NCI-H2081 treated with DMSO at 0.1 percent for 48 hours (cell line): ENCODE data around the gene DUS3L.
"Not testable (repeated sequence)": the region's sequence is repeated elsewhere in the genome, so short reads cannot be mapped to it uniquely, and the experiment has no call there.

Experiments
- DNase-seq: peaks from one replicate; lab custom pipeline; 2025; lab: John Stamatoyannopoulos, UW

DUS3L gene

DNA sequence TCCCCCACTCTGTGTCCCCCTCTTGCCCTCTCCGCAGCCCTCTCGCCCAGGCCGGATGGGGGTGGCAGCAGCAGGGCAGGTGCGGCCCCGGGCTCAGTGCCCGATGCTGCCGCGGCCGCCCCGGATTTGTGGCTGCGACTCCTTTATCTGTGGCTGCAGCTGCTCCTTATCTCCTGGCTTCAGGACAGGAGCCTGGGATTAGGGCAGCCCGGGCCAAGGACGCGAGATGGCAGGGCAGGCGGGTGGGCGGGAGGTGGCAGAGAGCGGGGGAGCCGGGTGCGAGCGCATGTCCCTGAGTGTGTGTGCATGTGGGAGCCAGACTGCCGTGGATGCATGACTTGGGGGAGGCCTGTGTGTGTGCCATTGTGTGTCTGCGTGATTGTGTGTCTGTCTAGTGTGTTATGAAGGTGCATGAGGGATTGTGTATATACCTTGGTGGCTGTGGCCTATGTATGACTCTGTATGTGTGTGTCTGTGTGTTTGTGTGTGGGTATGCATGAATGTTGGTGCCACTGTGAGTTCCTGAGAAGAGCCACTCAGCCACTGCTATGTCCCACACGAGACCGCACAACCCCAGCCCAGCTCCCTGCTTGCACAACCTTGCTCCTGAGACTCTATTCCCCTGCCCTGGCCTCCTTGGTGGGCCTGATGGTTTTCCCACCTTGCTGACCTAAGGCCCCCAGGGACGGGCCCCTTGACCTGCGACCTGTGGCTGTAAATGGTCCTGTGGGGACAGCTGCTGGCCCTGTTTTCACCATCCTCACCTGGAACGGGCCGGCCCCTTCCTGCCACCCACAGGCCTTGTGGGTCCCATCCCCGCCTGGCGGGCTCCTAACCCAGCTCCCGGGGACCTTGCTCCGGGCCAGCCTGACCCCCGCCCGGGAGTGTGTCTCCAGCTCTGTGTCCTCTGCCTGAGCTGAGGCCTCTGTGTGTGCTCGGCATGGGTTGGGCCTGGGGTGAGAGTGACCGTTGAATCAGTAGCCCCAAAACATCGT is 8.6 kb upstream of the DUS3L start:
- DNase-seq, result no peak

DNA sequence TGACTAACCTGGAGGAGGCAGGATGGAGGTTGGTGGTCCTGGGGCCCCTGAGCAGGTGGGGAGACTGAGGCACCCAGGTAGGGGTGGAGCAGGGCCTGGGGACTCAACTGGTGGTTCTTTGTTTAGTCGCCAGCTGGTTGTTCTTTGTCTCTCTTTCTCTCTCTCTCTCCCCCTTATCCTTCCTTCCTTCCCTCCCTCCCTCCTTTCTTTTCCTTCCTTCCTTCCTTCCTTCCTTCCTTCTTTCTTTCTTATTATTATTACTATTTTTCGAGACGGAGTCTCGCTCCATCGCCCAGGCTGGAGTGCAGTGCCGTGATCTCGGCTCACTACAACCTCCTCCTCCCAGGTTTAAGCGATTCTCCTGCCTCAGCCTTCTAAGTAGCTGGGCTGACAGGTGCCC is 7.3 kb upstream of the DUS3L start:
- DNase-seq, result no peak

DNA sequence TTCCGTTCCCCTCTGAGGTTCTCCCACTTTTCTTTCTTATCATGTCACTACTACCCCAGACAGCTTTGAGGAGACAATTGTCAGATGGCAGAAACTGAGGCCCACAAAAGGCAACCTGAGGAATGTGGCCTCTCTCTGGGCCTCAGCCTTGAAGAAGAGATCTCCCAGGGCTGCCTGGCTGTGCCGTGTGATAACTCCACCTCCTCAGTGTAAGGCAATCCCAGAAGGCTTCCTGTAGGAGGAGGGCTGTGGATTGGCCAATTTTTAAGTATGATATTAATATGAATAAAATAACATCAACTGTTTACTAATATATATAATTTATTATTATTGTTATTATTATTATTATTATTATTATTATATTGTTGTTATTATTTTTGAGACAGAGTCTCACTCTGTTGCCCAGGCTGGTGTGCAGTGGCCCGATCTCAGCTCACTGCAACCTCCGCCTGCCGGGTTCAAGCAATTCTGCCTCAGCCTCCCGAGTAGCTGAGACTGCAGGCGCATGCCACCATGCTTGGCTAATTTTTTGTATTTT is 4.5 kb upstream of the DUS3L start:
- no peak for DNase-seq

DNA sequence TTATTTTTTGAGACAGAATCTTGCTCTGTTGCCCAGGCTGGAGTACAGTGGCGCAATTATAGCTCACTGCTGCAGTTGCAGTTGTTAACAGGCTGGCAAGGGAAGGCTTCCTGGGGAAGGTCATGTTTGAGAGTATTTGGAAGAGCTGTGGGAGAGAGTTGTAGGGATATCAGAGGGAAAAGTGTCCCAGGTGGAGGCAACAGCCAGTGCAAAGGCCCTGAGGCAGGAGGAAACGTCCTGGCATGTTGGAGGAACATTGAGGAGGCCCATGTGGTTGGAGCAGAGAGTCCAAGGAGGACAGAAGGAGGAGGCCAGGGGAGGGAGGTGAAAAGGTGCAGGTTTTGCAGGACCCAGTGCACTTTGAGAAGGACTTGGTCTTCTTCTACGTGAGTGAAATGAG is 2.2 kb upstream of the DUS3L start:
- no peak for DNase-seq

DNA sequence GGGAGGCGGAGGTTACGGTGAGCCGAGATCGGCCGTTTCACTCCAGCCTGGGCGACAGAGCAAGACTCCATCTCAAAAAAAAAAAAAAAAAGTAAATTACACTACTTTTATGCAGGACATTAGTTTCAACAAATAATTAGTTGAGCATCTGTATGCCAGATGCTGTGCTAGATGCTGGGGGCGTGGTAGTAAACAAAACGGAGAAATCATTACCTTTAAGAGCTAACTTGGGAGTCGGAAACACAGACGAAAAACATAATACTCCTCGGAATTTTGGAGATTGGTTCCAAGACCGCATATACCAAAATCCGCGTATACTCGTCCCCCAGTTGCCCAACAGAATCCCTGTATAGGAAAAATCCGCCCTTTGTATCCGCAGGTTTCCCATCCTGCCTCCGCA is 1.3 kb upstream of the DUS3L start:
- DNase-seq, result no peak

DNA sequence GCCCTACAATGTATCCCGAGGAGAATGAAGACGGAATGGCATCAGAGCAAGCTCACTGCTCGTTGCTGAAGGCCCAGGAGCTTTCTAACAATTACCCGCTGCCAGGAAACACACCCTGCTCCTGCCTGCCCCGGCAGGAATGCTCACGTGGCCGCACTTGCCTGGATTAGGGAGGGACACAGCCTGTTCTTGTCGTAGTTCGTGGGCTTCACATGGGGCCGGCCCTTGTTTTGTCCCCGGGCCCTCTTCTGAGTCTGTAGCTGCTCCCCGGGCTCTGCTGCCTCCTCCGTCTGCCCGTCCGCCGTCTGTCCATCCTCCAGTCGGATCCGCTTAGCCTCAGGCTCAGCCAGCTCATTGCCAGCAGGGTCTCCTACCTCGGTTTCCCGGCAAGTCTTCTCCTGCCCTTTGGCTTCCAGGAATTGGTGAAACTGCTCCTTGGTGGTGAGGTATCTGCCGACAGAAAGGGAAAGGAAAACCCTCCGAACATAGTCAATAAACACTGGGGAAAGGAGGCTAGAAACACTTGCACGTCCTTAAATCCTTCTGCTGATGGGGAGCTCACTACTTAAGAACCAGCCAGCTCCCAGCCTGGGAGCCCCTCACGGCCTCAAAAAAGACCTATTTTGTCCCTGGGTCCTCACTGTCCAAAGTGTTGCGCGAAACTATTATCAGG is 941 bp downstream of the DUS3L start:
- no peak for DNase-seq

DNA sequence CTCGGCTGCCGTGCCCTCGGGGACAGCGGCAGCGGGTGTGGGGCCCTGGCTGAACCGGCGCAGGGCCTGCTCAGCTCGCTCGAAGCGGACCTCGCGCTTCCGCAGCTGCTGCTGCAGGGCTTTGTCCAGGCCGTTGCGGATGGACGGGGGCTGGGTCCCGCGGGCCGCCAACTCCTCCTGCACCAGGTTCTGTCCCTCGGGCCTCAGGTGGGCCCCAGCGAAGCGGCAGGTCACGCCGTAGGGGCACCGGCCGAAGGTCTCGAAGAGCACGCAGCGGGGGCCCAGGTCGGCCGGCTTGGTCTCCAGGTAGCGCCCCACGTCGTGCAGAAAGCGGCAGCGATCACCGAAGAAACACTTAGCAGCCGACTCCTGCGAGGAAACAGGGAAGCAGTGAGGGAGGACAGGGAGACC is 1.6 kb downstream of the DUS3L start:
- DNase-seq, result no peak

DNA sequence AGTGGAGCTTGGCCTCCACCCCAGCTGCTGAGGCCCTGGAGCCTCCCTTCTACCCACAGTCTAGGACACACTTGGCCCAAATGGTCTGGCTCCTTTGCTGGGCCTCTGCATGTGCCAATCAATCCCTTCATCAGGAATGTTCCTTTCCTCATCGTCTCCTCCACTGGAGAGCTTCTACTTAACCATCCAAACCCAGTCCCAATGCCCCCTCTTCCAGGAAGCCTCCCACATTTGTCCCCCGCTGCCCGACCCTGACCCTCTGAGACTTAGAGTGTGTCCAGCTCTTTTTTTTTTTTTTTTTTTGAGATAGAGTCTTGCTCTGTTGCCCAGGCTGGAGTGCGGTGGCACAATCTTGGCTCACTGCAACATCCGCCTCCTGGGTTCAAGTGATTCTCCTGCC is 2.5 kb downstream of the DUS3L start:
- DNase-seq, result no peak

DNA sequence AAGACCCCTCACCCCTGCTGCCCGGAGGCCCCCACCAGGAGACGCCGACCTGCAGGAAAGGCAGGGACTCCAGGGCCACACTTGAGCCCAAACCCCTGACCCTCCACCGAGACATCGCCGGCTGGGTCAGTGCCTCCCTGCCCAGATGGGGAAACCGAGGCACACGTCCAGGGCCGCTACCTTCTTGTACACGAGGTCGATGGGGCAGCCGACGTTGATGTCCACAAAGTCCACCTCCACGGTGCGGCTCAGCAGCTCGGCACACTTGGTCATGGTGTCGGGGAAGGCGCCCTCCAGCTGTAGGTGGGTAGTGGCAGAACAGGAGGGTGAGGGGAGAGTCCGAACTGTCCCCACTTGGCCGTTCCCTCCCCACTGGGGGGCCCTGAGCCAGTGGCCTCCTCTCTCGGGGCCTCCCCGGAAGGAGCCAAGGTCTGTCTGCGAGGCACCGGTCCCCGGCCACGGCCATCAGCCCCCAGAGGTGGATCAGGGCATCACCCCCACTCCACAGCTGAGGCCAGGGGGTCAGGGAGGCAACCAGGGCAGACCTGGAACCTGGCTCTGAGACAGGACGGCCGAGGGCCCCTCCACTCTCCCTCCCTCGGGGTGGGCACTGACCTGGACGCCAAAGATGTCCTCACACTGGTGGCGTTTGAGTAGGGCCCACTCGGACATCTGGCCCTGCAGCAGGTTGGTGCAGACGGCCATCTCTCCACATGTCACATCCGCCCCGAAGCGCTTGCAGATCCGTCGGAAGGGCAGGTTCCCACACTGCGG is 3.4 kb downstream of the DUS3L start:
- DNase-seq, result no peak

DNA sequence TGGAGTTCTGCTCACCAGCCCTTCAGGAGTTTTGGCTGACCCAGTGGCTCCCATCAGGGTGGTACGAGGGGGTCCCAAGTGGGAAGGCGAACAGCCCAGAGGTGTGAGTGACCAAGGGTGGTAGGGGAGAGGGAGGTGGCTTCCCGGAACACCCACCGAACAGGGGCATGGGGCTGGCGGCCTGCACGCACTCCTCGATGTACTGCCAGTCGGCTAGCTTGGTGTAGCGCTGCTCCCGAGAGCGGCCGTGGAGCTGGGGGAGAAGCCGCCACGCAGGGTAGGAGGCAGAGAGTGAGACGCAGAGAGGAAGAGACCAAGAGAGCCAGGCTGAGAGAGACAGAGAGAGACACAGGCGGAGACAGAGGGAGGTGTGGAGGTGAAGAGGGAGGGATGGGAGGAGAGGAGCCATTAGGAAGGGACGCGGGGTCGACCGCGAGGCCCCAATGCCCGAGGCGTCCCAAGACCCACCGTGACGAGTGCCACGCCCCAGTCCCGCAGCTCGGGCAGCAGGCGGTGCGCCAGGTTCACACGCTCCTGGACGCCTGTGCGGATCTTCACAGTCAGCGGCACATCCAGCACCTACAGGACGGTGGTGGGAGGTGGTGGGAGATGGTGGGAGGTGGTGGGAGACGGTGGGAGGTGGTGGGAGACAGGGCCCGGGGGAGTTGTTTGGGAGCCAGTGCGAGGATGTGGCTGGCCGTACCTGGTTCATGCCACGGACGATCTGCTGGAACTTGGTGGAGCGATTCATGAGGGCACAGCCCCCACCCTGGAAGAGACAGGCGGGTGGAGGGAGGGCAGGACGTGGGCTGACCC is 4.2 kb downstream of the DUS3L start:
- DNase-seq, result no peak

DNA sequence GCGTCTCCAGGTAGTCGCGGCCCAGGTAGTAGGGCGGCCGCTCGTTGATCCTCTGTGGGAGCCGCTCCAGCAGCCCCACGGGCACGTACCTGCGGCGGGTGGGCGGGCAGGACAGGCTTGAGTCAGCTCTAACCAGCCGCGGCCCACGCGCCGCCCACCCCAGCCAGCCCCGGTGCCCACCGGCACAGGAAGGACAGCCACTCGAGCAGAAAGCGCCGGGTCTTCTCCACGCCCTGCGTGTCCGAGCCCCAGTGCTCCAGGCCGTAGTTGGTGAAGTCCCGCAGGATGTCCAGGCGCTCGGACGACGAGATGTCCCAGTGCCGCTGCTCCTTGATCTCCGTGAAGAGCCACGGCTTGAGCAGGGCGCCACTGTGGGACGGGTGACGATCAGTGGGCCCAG is 5.5 kb downstream of the DUS3L start:
- DNase-seq, result no peak

DNA sequence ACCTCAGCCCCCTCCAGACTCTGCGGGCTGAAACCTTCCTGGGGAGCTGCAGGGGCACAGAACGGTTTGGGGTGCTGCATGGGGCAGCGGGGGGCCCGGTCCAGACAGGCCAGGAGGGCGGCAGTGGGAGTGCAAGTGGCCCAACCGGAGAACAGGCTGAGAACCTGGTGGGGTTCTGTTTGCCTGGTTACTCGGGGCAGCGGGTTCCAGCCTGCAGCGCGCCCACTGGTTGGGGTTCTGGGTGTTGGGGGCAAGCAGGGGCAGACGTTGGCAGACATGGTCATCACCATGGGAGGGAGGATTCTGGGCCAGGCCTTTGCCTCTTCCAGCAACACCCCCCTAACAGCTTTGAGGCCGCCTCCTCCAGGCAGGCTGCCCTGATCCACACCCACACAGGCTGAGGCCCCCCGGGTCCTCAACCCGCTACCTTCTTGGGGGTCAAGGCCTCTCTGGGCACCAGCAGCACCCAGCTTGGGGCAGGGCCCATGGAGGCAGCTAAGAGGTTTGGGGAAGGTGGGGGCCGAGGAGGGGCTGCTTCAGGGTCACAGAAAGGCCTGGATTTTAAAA is 6.3 kb downstream of the DUS3L start, which contains the start of gene PRR22:
Gene PRR22, minus strand, starts transcription at position 166 of the 567 bp plus-strand sequence. Its CDS starts 86 bp downstream, at position 80.
- no peak for DNase-seq

DNA sequence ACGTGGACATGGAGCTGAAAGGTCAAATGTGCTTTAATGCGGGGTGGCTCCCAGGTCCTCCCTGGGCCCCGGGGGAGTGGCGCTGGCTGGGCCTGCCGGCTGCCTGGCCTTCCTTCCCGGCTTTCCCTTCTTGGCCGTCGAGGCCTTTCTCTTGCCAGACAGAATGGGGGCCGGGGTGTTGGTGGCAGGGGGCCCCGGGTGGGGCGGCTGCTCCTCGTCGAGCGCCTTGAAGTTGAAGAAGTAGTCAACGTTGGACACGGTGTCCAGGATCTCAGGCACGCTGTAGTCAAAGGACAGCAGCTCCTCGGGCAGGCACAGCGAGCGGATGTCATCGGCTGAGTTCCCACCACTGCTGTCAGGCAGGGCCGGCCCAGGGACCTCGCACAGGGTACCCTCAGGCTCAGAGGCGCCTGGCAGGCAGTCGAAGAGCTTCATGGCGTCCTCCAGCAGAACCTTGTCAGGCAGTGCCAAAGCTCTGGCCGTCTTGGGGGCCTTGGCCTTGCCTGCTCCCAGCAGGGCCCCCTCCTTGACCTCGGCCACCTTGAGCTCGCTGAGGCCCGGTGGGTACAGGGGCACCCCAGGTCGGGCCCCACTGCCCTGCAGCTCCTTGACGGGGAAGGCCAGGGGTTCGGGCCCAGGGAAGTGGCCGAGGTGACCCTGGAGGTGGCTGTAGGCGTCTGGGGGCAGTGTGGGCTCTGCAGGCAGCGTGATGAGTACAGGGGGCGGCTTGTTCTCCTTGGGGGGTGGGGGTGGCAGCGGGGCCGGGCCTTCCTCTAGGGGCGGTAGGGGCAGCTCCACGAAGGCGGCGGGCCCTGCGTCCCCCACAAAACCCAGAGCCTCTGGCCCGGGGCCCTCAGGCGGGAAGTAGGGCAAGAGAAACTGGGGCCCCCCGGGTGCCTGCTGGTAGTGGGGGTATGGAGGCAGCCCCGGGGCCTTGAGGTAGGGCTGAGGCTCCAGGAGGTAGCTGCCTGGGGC is 7.7 kb downstream of the DUS3L start:
- no peak for DNase-seq

DNA sequence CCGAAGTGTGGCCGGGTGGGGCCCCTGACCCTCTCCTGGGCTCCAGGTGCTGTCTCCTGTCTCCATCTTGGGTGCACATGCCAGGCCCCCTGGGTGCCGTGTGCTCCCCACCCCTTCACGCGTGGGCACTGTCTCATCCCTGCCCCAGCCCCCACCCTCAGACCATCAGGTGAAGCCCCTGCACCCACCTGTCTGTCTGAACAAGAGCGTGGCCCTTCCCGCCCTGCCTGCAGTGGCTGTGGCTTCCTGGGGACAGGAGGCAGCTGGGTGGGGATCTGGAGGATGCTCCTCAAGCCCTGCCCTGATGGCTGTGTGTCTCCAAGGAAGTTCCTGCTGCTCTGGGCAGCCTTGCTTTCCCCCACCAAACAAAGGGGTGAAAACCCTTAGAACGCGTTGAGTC is 8.6 kb downstream of the DUS3L start:
- no peak for DNase-seq

DNA sequence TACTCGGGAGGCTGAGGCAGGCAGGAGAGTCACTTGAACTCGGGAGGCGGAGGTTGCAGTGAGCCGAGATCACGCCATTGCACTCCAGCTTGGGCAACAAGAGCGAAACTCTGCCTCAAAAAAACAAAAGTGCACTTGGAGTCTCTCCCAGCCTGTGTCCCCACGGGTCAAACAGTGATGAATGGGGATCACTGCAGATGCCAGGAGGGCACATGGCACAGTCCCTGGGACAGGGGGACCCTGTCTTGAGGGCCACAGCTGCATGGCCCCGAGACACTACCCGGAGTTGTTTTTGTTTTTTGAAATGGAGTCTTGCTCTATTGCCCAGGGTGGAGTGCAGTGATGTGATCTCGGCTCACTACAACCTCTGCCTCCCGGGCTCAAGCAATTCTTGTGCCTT is 10.0 kb downstream of the DUS3L start:
- not testable (repeated sequence) for DNase-seq

DNA sequence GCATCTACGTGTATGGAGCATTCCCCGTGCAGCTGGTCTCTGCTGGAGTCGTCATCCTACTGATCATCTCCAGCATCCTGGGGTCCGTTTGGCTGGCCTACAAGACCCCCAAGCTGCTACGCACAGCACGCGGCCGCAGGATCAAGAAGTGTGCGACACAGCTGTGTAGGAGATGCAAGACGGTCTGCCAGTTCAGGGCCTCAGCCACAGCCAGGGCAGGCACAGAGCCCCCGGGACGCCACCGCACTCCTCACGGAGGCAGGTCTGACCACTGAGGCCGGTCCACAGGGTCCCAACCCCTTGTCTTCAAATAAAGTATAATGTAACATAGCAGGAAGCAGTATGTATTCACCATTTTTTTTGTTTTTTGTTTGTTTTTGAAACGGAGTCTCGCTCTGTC is 12.6 kb downstream of the DUS3L start:
- DNase-seq, result no peak

DNA sequence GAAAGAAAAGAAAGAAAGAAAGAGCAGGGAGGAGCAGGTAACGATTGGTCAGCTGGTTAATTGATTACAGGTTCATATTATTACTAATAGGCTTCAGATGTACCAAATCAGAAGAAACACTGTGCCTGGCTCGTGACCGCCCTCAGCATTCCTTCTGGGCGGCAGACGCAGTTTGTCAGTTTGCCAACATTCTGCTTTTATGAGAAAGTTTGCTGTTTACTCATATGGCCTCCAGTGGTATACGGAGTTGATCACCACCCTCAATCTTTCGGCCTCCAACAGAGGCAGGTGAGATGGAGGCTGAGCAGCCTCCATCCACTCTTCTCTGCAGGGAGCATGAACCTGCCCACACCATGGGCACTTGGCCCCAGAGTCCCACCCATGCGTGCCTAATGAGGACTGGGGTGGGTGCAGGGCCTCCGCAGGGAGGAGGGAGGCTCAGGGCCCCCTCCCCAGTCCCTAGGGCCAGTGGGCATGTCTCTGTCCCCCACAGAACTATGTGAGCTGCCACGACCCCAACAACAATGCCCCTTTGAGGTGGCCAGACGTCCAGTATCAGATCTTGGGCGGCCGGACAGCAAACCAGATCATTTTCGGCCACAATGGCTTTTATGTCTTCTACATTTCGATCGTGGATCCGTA is 15.2 kb downstream of the DUS3L start:
- no peak for DNase-seq

DNA sequence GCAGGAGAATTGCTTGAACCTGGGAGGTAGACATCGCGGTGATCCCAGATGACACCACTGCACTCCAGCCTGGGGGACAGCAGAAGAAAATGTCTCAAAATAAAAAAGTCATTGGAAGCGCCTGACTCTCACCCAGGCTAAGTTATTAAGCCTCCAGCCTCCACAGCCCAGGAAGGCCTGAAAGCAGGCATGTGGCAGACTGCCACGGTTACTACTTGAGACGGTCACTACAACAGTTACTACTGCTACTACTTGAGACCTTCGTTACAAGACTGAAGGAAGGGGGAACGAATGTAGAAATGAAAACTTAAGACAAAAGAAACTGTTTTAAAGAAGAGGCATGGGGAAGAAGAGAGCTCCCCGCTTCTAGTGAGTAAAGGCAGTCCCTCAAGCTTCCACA is 16.0 kb downstream of the DUS3L start:
- no peak for DNase-seq

DNA sequence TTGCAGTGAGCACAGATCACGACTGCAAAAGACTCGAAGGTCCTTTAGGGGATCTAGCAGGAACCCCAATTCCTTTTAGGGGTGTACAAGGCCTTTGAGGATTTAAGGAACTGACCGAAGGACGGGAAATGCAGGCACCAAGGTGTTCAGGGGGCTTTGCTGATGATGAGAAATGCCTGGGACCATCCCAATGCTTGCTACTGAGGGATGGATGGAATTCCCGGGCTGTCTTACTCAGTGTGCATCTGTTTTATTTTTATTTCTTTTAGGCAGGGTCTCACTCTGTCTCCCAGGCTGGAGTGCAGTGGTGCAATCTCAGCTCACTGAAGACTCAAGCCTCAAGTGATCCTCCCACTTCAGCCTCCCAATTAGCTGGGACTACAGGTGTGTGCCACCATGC is 17.7 kb downstream of the DUS3L start:
- no peak for DNase-seq
